GM21723 (cell line): ENCODE measurements around the gene C11orf97.
A peak's percentile ranks its signal among the peaks of the same experiment; 100 is the strongest.

Experiments
- ATAC-seq: cut with Tn5 transposase; IDR thresholded peaks from one replicate; pipeline ENCODE4 v1.9.1; 2021; ENCODE audit warnings: mild to moderate bottlenecking, moderate library complexity; ENCODE audit not compliant: unreplicated experiment

Gene C11orf97

DNA sequence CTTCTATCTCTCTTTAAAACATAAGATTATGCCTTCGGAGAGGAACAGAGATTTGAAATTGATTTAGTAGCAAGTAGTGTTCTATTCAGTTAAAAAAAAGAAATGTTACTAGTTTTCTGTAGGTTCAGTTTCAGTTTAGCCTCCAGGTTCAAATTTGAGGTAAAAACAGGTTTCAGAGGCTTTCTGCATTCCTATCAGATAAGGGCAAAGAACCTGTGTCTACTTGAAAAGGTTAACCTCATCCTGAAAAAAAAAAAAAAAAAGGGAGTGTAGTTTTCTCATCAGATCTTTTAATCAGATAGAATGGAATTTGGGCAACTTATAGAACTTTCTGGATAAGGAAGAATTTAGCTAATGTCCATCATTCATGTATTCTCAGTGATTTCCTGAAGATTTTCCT is 12.1 kb downstream of the C11orf97 start:
- ATAC-seq, result no peak

DNA sequence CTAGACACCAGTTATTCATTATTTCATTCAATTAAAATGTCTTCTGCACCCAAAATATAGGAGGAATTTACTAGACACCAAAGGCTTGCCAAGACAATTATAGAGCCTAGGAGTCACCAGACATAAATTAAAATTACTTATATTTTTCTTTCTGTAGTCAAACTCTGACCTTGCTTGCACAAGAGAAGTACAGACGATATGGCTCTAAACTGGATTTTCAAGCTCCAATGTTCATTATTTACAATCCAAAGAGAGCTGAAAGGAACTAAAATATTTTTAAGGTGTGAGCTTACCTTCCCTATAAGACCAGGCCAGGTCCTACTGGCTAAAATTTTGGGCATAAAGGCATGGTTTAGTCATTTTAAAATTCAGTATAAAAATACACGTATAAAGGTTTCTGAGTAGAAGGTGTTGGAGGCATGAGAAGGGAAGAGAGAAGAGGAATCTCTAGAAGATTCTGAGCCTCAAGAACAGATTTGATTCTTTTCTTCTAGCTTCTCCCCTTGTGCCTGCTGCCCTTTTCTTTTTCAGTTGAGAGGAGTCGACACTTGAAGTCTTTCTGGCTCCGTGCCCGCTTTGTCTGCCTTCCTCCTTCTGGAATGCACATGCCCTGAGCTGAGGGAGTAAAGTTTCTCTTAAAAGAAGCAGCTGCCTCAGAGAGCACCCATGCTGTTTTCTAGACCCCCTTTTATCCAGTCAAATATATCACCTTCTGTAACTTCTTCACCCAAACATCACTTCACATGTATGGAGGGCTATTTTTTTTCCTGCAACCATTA is 13.5 kb downstream of the C11orf97 start:
- ATAC-seq, result no peak

DNA sequence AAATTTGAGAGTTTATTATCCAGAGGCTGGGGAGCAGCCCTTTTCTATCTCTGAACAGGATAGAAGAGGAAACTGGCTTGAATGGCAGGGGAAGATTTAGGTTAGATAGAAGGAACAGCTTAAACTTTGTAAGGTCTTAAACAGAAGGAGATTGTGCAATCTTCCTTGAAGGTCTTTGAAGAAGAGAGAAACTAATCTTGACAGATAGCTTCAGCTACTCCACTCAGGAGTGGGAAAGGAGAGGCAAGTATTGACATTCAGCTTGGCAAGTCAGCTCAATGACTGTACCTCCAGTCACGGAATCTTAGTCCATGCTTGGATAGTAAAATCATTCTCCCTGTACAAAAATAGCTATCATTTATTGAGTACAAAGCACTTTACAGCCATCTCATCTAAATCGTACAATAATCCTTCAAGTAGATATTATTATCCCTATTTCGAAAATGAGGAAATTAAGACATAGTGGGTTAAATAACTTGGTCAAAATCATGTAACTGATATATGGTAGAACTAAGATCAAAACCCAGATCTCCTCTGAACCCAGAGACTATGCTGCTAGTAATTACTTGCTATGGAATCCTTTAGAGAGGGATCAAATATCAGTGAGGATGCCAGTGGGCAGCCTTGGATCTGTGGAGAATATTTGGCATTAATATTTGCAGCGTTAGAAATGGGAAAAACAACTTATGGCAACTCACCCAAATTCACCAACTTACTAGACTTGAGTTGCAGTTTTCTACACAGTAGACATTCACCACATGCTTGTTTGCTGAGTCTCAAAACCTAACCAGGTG is 14.6 kb downstream of the C11orf97 start:
- no peak for ATAC-seq

DNA sequence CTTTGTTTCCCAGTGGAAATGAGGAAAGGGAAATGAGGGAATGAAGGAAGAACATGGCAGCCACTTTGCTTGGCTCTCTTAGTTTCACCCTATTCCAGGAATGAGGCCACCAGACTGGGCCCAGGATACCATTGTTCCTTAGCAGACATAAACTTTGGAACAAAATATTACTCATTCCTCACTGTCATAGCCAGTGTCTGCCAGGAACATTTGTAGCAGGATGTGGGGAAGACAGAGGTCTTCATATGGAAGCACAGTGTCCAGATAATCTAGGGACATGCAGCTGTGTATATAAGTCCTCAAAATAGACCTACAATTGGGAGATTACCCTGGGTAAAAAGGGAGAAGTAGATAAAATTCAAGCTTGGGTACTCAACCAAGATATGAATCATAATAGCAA is 16.3 kb downstream of the C11orf97 start:
- no peak for ATAC-seq

DNA sequence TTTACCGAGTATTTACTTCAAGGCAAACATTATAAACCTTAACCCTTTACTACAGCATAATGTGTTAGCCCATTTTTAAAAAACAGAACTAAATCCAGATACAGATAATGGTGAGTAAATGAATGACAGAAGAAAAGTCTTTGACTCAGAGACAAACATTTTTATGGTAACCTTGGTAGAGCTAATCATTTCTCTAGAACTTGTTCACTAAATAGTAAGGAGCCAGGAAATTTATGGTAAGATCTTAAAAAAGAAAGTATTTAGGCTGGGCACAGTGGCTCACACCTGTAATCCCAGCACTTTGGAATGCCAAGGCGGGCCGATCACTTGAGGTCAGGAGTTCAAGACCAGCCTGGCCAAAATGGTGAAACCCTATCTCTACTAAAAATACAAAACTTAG is 19.9 kb downstream of the C11orf97 start:
- no peak for ATAC-seq

DNA sequence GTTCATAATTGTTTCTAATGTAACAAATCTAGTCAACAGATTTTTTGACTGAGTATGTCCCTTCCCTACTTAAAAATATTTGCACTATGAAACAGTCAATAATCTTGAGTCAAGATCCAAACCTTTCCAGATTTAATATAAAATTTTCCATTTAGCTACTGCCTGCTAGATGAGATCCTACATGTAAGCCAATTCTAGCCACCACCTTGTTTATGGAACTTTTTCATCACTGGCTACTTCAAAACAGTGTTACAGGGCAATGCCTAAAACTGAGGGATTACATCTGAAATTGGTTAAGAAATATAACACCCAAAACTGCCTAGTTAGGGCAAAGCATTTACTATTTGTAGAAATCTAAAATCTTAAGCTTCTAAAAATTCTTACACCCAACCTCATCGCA is 20.9 kb downstream of the C11orf97 start:
- ATAC-seq, result no peak

DNA sequence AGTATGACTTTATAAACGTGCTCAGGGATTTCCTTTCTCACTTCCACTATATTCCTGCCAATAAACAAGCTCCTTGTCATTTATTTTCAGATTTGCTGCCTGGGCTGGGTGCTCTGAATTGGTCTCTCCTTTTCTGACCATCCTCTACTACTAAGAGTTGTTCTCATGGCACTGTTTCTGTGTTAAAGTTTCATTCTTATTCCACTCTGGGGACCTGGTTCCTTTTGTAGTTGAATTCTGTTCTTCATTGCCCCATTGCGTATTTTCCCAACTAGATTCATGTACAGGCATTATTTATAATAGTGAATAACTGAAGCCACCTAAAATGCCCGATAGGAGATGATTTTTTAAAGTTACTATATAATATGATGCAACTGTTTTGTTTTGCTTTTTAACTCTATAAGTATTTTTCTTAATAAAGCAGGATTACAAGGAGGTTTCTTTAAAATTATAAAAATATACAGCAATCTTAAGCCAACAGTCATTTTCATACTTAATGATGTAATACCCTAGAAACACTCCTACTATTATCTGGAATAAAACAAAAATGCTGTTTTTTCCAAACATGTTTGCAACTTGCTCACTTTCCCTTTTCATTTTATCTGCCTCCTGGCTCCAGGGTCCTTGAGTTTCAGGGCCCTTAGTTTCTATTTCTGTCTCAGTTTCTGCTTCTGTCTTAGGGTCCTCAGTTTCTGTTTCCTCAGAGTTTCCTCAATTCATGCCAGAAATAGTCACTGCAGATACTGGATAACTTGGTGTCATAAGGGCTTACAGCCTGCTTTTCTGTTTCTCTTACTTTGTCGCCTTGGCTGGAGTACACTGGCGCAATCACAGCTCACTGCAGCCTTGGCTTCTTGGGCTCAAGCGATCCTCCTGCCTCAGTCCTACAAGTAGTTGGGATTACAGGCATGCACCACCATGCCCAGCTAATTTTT is 21.7 kb downstream of the C11orf97 start:
- no peak for ATAC-seq

DNA sequence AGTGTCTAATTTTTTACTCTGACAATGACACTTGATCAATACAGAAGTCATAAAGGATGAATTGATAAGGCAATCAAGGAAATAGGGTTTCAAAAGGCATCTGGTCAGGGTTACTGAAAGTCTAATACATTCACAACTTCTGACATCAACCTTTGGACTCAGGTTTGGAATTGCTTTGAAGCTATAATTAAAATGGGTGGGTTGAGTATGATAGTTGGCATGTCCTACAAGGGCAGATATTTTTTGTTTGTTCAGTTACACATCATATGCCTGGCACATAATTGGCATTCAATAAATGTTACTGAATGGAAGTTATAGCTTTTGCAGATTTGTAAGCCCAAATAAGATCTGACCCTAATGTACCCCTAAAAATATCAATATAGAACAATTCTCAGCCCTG is 24.1 kb downstream of the C11orf97 start:
- no peak for ATAC-seq

DNA sequence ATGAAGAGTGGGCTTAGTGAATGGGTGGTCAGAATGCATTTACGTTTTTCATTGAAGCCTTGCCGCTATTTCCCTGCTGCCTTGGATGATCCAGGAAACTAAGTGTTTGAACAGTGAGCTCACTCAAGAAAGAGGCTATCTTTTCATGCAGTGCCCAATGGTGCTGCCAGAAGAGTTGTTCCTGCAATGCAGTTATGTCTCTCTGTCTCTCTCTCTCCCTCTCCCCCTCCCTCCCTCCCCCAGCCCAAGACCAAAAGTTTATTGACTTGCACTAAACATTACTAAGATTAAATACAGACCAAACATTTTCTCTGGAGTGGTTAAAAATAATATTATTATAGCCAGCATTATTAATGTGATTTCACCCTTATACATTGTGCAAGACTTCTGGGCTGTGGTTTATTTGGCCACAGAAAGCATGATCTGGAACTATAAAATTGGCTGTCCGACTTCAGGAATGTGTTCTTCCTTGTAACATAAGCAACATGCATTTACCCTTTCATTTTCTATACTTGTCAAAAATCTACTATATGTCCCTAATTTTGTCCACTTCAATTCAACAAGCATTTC is 24.9 kb downstream of the C11orf97 start:
- ATAC-seq, result no peak

DNA sequence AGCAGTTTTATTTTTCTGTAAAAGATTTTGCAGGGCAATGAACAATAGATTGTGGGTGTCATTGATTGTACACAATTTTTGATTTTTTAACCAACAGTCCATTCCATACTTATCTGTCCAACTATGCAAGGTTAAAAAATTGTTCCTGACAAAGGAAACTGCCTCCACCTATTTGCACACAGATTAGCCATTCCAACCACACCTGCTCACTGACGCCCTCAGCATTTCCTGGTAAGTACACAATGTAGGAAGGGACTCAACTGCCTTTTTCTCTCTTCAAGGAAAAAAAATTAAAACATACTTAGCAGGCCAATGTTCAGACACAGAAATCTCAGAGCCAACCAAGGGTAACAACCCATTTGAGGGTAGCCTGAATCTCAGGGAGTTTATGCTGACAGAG is 27.2 kb downstream of the C11orf97 start:
- ATAC-seq, result no peak

DNA sequence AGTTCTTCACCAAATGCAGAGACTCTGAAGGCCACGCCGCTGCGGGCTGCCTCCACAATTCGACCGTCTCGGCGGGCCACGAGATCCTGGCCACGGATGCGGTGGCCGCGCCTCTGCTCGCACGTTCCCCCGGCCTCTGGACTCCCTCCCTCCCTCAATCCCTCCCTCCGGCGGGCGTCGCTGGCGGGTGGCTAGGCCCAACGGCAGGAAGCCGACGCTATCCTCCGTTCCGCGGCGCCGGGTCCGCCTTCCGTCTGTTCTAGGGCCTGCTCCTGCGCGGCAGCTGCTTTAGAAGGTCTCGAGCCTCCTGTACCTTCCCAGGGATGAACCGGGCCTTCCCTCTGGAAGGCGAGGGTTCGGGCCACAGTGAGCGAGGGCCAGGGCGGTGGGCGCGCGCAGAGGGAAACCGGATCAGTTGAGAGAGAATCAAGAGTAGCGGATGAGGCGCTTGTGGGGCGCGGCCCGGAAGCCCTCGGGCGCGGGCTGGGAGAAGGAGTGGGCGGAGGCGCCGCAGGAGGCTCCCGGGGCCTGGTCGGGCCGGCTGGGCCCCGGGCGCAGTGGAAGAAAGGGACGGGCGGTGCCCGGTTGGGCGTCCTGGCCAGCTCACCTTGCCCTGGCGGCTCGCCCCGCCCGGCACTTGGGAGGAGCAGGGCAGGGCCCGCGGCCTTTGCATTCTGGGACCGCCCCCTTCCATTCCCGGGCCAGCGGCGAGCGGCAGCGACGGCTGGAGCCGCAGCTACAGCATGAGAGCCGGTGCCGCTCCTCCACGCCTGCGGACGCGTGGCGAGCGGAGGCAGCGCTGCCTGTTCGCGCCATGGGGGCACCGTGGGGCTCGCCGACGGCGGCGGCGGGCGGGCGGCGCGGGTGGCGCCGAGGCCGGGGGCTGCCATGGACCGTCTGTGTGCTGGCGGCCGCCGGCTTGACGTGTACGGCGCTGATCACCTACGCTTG is 31.7 kb downstream of the C11orf97 start, which contains the start of gene FUT4:
Gene FUT4 (plus strand): TSS at position 227 of the 951 bp plus-strand sequence. CDS start 213 bp downstream, at position 440.
- ATAC-seq, result peak; percentile 90

DNA sequence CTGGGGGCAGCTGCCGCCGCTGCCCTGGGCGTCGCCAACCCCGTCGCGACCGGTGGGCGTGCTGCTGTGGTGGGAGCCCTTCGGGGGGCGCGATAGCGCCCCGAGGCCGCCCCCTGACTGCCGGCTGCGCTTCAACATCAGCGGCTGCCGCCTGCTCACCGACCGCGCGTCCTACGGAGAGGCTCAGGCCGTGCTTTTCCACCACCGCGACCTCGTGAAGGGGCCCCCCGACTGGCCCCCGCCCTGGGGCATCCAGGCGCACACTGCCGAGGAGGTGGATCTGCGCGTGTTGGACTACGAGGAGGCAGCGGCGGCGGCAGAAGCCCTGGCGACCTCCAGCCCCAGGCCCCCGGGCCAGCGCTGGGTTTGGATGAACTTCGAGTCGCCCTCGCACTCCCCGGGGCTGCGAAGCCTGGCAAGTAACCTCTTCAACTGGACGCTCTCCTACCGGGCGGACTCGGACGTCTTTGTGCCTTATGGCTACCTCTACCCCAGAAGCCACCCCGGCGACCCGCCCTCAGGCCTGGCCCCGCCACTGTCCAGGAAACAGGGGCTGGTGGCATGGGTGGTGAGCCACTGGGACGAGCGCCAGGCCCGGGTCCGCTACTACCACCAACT is 32.5 kb downstream of the C11orf97 start:
- ATAC-seq, result peak; percentile 1

DNA sequence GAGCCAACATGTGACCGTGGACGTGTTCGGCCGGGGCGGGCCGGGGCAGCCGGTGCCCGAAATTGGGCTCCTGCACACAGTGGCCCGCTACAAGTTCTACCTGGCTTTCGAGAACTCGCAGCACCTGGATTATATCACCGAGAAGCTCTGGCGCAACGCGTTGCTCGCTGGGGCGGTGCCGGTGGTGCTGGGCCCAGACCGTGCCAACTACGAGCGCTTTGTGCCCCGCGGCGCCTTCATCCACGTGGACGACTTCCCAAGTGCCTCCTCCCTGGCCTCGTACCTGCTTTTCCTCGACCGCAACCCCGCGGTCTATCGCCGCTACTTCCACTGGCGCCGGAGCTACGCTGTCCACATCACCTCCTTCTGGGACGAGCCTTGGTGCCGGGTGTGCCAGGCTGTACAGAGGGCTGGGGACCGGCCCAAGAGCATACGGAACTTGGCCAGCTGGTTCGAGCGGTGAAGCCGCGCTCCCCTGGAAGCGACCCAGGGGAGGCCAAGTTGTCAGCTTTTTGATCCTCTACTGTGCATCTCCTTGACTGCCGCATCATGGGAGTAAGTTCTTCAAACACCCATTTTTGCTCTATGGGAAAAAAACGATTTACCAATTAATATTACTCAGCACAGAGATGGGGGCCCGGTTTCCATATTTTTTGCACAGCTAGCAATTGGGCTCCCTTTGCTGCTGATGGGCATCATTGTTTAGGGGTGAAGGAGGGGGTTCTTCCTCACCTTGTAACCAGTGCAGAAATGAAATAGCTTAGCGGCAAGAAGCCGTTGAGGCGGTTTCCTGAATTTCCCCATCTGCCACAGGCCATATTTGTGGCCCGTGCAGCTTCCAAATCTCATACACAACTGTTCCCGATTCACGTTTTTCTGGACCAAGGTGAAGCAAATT is 33.3 kb downstream of the C11orf97 start:
- no peak for ATAC-seq

DNA sequence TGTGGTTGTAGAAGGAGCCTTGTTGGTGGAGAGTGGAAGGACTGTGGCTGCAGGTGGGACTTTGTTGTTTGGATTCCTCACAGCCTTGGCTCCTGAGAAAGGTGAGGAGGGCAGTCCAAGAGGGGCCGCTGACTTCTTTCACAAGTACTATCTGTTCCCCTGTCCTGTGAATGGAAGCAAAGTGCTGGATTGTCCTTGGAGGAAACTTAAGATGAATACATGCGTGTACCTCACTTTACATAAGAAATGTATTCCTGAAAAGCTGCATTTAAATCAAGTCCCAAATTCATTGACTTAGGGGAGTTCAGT is 33.9 kb downstream of the C11orf97 start:
- no peak for ATAC-seq

DNA sequence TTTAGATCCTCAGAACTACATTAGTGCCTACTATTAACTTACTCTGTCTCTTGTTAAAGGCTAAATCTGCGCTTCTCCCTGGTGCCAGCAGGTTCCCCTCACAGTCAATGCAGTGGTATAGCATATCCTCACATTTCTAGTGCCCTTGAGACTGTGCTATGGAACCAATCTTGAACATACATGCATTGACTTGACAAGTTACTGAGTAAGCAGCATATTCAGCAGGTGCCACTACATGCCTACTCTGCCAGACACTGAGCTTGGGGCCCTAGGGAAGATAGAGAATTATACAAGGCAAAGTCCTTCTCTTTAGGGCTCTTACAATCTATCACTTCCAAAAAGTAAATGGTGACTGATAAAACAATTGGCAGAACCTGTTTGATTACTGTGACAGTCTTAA is 34.6 kb downstream of the C11orf97 start:
- no peak for ATAC-seq

DNA sequence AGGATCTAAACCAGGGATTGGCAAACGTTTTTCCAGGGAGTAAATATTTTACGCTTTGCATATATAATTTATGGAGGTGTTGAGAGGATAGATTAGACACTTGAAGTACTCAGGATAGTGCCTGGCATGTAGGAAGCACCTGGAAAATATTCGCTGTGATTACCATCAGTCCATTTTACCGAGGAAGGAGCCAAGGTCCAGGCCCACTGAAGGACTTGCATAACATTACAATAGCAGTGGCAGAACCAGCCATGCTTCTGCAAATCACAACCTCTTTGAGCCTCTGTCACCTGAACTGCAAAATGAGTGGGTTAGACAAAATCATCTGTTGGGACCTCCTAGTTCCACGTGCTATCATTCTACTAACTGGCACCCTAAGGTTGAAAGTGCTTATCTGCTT is 36.9 kb downstream of the C11orf97 start:
- ATAC-seq, result no peak

DNA sequence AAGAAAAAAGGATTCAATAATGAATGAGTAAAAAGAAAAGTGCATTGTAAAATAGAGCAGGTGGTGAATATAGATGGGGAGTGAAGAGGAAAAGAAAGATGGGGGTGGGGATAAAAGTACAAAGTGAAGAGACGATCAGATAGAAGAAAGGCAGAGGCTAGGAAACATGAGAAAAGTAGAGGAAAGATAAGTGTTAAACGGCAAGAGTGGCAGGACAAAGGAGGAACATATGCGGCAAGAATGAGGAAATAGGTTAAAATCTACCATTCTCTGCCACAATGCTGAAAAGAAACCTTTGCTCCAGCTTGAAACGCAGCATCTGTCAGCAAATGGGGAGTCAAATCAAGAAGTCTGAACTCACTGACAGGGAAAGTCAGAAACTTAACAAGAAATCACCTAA is 38.3 kb downstream of the C11orf97 start:
- ATAC-seq, result no peak

DNA sequence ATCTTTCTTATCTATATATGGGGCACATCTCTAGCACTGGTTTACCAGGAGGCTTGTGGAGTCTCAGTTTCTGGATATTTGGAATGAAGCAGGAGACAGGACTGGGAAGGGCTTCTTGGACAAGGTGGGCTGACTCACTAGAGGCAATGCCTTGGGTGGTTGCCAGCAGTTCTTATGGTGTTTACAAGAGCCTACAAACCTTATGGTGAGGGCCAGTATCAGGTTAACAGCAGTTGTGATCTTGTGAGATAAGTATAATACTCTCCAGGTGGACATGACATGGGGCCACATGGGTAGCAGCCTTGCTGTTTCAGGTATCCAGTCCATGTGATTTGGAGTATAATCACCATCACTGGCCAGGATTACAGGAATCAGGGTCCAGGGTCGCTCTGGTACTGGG is 41.7 kb downstream of the C11orf97 start:
- no peak for ATAC-seq
